Endothelial cell of umbilical vein (primary cell): ENCODE results near the gene PHLPP2. TPM values are rescaled to one million over a fixed set of nuclear protein-coding genes. Genes with fewer than 3 reads are reported as not detected.

Experiments used
- BruUV-seq: library from RNA; stranded (reverse); fragments of 400-500 nt; replicated peaks from 2 replicates; lab custom pipeline; 2021; lab: Mats Ljungman, UMichigan
- CTCF ChIA-PET: fragments of 300-600, 350-600 bp; sonication (Branson Sonifier 250); formaldehyde crosslinking; loops from one replicate; lab custom pipeline; 2021; ENCODE audit warnings: antibody characterized with exemption, inconsistent platforms; lab: Charles Lee
- POLR2A ChIA-PET: fragments of 300-600, 350-600 bp; sonication (Branson Sonifier 250); formaldehyde crosslinking; loops from one replicate; lab custom pipeline; 2021; ENCODE audit warnings: antibody characterized with exemption, inconsistent platforms; lab: Charles Lee
- DNase-seq: peaks from one replicate; pipeline ENCODE4 v3.0.0-alpha.2; 2011; ENCODE audit warnings: low read depth, low spot score
- FAIRE-seq: peaks from 2 replicates; lab custom pipeline; 2011; peaks lifted over from hg19 to GRCh38; lab: Jason Lieb, UNC
- H2AFZ ChIP-seq: 2 replicates; pipeline ENCODE4 v1.6.0; 2012; ENCODE audit warnings: low read depth, low read length, control low read depth, inconsistent platforms
- H3K27ac ChIP-seq: 2 replicates; pipeline ENCODE4 v1.5.1; 2011; ENCODE audit warnings: low read depth, mild to moderate bottlenecking, control low read depth, low read length, moderate library complexity; ENCODE audit not compliant: insufficient read depth
- H3K27me3 ChIP-seq, 2 experiments: 2 replicates each; pipeline versions ENCODE4 v1.6.0 to v1.6.1; 2011; ENCODE audit warnings: low read length in 2 of 2, mixed read lengths in 1 of 2; ENCODE audit not compliant: control insufficient read depth in 2 of 2, insufficient read depth in 2 of 2
- H3K36me3 ChIP-seq, 2 experiments: 2 replicates in 1 of 2; 3 replicates in 1 of 2; pipeline ENCODE4 v1.5.1; 2011; ENCODE audit warnings: low read length in 2 of 2, mild to moderate bottlenecking in 1 of 2, moderate library complexity in 1 of 2; ENCODE audit not compliant: control insufficient read depth in 2 of 2, insufficient read depth in 2 of 2; ENCODE audit errors: extremely low read depth in 1 of 2
- H3K4me1 ChIP-seq: 3 replicates; pipeline ENCODE4 v1.5.1; 2011; ENCODE audit warnings: mild to moderate bottlenecking, low read length; ENCODE audit not compliant: control insufficient read depth, insufficient read depth; ENCODE audit errors: extremely low read depth
- H3K4me2 ChIP-seq: 2 replicates; pipeline ENCODE4 v1.6.1; 2011; ENCODE audit warnings: low read length, control low read depth, mixed read lengths; ENCODE audit not compliant: insufficient read depth
- H3K4me3 ChIP-seq, 3 experiments: fragments of 200-600 bp in 1 of 3; sonication (generic), shearing (Covaris generic) in 1 of 3; replicated peaks in 1 of 3; 2 replicates each; pipeline ENCODE4 v1.5.1; 2011 to 2016; ENCODE audit warnings: control low read depth in 3 of 3, low read length in 3 of 3, mild to moderate bottlenecking in 2 of 3, inconsistent platforms in 1 of 3, low read depth in 1 of 3, moderate library complexity in 1 of 3; ENCODE audit not compliant: insufficient read depth in 1 of 3
- H3K79me2 ChIP-seq: 2 replicates; pipeline ENCODE4 v1.6.0; 2012; ENCODE audit warnings: low read length, inconsistent platforms; ENCODE audit not compliant: control insufficient read depth, insufficient read depth
- H3K9ac ChIP-seq: replicated peaks from 2 replicates; pipeline ENCODE3; 2011; ENCODE audit warnings: low read length, control low read depth; ENCODE audit not compliant: insufficient read depth; ENCODE audit errors: extremely low read depth
- H3K9me1 ChIP-seq: replicated peaks from 3 replicates; pipeline ENCODE4 v1.6.0; 2011; ENCODE audit warnings: mild to moderate bottlenecking, low read length; ENCODE audit not compliant: control insufficient read depth, insufficient read depth; ENCODE audit errors: extremely low read depth
- H3K9me3 ChIP-seq: replicated peaks from 2 replicates; pipeline ENCODE4 v1.5.1; 2012; ENCODE audit warnings: low read length, inconsistent platforms; ENCODE audit not compliant: control insufficient read depth, insufficient read depth
- H4K20me1 ChIP-seq: replicated peaks from 2 replicates; pipeline ENCODE3; 2011; ENCODE audit warnings: mild to moderate bottlenecking, low read length; ENCODE audit not compliant: control insufficient read depth, insufficient read depth; ENCODE audit errors: extremely low read depth
- EZH2 ChIP-seq: IDR thresholded peaks from 2 replicates; pipeline ENCODE4 v1.6.1; 2012; ENCODE audit warnings: borderline replicate concordance, low read depth, mild to moderate bottlenecking, moderate library complexity, low read length, inconsistent platforms; ENCODE audit not compliant: severe bottlenecking
- FOS ChIP-seq: IDR thresholded peaks from 2 replicates; pipeline ENCODE4 v1.6.1; 2011; ENCODE audit warnings: mild to moderate bottlenecking, low read length, moderate library complexity, borderline replicate concordance; ENCODE audit not compliant: insufficient read depth
- GATA2 ChIP-seq: IDR thresholded peaks from 2 replicates; pipeline ENCODE4 v1.7.0; 2011; ENCODE audit warnings: low read depth, mild to moderate bottlenecking, moderate library complexity, mixed read lengths, low read length; ENCODE audit not compliant: insufficient read length, insufficient read depth
- JUN ChIP-seq: IDR thresholded peaks from 2 replicates; pipeline ENCODE4 v1.6.1; 2011; ENCODE audit warnings: borderline replicate concordance, low read depth; ENCODE audit not compliant: insufficient read length, insufficient read depth
- MYC ChIP-seq: IDR thresholded peaks from one replicate; pipeline ENCODE4 v1.6.1; 2011; ENCODE audit warnings: mild to moderate bottlenecking, low read depth, low read length
- POLR2A ChIP-seq: IDR thresholded peaks from 2 replicates; pipeline ENCODE4 v1.6.1; 2012; ENCODE audit warnings: low read depth, mild to moderate bottlenecking, control low read depth, low read length
- dilution Hi-C: fragments of 300-500 bp; cut with MboI; formaldehyde crosslinking; loops from one replicate; pipeline ENCODE4 v1.15.0; 2019; ENCODE audit warnings: low sequenced_read_pairs; ENCODE audit not compliant: extremely low pct_ligation_motif_present
- intact Hi-C: fragments of 100-400 bp; cut with micrococcal nuclease; formaldehyde crosslinking; loops from one replicate; pipeline ENCODE4 v1.10.0; 2022
- polyA plus RNA-seq, 4 experiments: library from polyadenylated mRNA; depleted of rRNA in 3 of 4; stranded (reverse) in 3 of 4; unstranded in 1 of 4; fragments of >200 nt; gene quantifications; 2 replicates each; pipeline versions ENCODE4 v1.2.1 to v1.2.3, GENCODE V29; 2011 to 2012; ENCODE audit warnings: missing spikeins in 1 of 4
- total RNA-seq: library from RNA; stranded (reverse); gene quantifications from 2 replicates; pipeline ENCODE4 v1.2.3, GENCODE V29; 2021
- TF ChIP-seq, protein P1 (sequence below), 2 donors: IDR thresholded peaks; 1 replicate in 1 of 2; 2 replicates in 1 of 2; pipeline ENCODE4 v1.5.1; 2011; ENCODE audit warnings: low read length in 2 of 2, mild to moderate bottlenecking in 2 of 2, moderate library complexity in 2 of 2, control low read depth in 1 of 2, inconsistent platforms in 1 of 2, low read depth in 1 of 2; ENCODE audit not compliant: insufficient read depth in 1 of 2; ENCODE audit errors: extremely low read depth in 1 of 2
- TF ChIP-seq, protein P2 (sequence below): IDR thresholded peaks from 2 replicates; pipeline ENCODE4 v1.6.1; 2011; ENCODE audit not compliant: insufficient read depth, insufficient read length

Gene PHLPP2
- total and polyA plus RNA-seq, 2 donors (not counting 3 experiments of a cell fraction or from before 2014, with no cell fraction given) = 4.1 to 8.0 TPM

DNA sequence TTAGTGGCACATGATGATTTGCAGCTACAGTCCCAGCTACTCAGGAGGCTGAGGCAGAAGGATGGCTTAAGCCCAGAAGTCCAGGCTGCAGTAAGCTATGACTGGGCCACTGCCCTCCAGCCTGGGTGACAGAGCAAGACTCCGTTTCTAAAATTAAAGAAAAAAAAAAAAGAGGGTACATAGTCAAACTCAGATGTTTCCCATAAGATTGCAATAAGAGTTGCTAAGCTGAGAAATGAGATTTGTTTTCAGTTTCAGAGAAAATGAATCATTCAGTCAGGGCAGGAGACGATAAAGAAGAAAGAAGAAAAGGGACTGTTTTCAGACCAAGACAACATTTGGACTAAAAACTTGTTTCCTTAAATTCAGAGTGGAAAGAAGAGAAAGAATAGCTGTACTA, 30.2 kb upstream of the PHLPP2 start:
- dilution Hi-C loops (no loop called here), intact Hi-C loops (no loop called here)
- DNase-seq = no peak
- Histone ChIP-seq H3K27me3 (no peaks in the 10 kb centered on the region), H3K4me1 (no peaks in the 10 kb centered on the region), H3K79me2 (no peaks in the 10 kb centered on the region), H3K4me3 (no peak overlapping the region), H3K4me2 (no peak overlapping the region), H3K9ac (no peak overlapping the region), H3K27ac (no peak overlapping the region), H3K9me3 (no peaks in the 10 kb centered on the region), H3K9me1 (no peaks in the 10 kb centered on the region), H4K20me1 (no peaks in the 10 kb centered on the region), H3K36me3 (peaks cover 13 to 18% of the 10 kb centered on the region in 2 experiments), H2AFZ (no peak overlapping the region)
- TF ChIP-seq EZH2 = no peak
- ChIA-PET CTCF (interaction anchor here (0.5 to 1.6 kb wide), 5 partner anchors 10 to 1165 kb away, joined by 3 to 5 read pairs (median 3); no protein-coding TSS in a partner anchor), POLR2A (no interaction called here)
- FAIRE-seq = no peak
- BruUV-seq = no TSS peak

DNA sequence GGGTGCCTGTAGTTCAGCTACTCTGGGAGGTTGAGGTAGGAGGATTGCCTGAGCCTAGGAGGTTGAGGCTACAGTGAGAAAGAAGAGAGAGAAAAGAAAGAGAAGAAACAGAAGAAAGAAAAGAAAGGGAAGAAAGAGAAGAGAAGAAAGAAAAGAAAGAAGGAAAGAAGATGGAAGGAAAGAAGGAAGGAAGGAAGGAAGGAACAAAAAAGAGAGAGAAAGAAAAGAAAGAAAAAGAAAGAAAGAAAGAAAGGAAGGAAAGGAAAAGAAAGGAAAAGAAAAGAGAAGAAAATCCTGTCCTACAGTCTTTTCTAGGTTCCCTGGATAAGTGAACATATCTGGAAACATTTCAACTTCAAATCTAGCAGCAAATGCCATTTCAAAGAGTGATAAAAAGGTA, 29.6 kb upstream of the PHLPP2 start:
- ChIA-PET CTCF (interaction anchor here (1.0 to 1.6 kb wide), 2 partner anchors 9 to 22 kb away, joined by 3 read pairs; no protein-coding TSS in a partner anchor), POLR2A (no interaction called here)
- Histone ChIP-seq H3K27ac (no peak overlapping the region), H3K4me3 (no peak overlapping the region), H3K9me3 (no peaks in the 10 kb centered on the region), H3K36me3 (peaks cover 13 to 20% of the 10 kb centered on the region in 2 experiments), H3K79me2 (no peaks in the 10 kb centered on the region), H4K20me1 (no peaks in the 10 kb centered on the region), H2AFZ (no peak overlapping the region), H3K4me2 (no peak overlapping the region), H3K9me1 (no peaks in the 10 kb centered on the region), H3K4me1 (no peaks in the 10 kb centered on the region), H3K9ac (no peak overlapping the region), H3K27me3 (no peaks in the 10 kb centered on the region)
- BruUV-seq = no TSS peak
- dilution Hi-C loops (no loop called here), intact Hi-C loops (no loop called here)
- TF ChIP-seq POLR2A (no peak), EZH2 (no peak), JUN (no peak), FOS (no peak), MYC (no peak), GATA2 (no peak)
- TF ChIP-seq, protein P1, sequence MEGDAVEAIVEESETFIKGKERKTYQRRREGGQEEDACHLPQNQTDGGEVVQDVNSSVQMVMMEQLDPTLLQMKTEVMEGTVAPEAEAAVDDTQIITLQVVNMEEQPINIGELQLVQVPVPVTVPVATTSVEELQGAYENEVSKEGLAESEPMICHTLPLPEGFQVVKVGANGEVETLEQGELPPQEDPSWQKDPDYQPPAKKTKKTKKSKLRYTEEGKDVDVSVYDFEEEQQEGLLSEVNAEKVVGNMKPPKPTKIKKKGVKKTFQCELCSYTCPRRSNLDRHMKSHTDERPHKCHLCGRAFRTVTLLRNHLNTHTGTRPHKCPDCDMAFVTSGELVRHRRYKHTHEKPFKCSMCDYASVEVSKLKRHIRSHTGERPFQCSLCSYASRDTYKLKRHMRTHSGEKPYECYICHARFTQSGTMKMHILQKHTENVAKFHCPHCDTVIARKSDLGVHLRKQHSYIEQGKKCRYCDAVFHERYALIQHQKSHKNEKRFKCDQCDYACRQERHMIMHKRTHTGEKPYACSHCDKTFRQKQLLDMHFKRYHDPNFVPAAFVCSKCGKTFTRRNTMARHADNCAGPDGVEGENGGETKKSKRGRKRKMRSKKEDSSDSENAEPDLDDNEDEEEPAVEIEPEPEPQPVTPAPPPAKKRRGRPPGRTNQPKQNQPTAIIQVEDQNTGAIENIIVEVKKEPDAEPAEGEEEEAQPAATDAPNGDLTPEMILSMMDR (IDR thresholded peaks at IDR 0.05; ENCODE audit: extremely low read depth in 1 of 2, insufficient read depth in 1 of 2, low read depth in 1 of 2, low read length in 2 of 2) = no peak
- TF ChIP-seq, protein P2, sequence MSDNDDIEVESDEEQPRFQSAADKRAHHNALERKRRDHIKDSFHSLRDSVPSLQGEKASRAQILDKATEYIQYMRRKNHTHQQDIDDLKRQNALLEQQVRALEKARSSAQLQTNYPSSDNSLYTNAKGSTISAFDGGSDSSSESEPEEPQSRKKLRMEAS = no peak
- no peak for FAIRE-seq
- no peak for DNase-seq
